ENCODE results near the gene GPR37.

GRCh38 chr7:124777268-124777667 lies 11.7 kb upstream of the GPR37 start:
- TF ChIP-seq, protein P1, sequence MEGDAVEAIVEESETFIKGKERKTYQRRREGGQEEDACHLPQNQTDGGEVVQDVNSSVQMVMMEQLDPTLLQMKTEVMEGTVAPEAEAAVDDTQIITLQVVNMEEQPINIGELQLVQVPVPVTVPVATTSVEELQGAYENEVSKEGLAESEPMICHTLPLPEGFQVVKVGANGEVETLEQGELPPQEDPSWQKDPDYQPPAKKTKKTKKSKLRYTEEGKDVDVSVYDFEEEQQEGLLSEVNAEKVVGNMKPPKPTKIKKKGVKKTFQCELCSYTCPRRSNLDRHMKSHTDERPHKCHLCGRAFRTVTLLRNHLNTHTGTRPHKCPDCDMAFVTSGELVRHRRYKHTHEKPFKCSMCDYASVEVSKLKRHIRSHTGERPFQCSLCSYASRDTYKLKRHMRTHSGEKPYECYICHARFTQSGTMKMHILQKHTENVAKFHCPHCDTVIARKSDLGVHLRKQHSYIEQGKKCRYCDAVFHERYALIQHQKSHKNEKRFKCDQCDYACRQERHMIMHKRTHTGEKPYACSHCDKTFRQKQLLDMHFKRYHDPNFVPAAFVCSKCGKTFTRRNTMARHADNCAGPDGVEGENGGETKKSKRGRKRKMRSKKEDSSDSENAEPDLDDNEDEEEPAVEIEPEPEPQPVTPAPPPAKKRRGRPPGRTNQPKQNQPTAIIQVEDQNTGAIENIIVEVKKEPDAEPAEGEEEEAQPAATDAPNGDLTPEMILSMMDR (IDR thresholded peaks at IDR 0.05): no peak
- TF ChIP-seq POLR2A (IDR thresholded peaks at IDR 0.05) (no peak), EP300 (IDR thresholded peaks at IDR 0.05) (no peak)

Data from upper lobe of left lung (tissue), 4 donors.